Measurements from ENCODE around the gene THRA.

DNA sequence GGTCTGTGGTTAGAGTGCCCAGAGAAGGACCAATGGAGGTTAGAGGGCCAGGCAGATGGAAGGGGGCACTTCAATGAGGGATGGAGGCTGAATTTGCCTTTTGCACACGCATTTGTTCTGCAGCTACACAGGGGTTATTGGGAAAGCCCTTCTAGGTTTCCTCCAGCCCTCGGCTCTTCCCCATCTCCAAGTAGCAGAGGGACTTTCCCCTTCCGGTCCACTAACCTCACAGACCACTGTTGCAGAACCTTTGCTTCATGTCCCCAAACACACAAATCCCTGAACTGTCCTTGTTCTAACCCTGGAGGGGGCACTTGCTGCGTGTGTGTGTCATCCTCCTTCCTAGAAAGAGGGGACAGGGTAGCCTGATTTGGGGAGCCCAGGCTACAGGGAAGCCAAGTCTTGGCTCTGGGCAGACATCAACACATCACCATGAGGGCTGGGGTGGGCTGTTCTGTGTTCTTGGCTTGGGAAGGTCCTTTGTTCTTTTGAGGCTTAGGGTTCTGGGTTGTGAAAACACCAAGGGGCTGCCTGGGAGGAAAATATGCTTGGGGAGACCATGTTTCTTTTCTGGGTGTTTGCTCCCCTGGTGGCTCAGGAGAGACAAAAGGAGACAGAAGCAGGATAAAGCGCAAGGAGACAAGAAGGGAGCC lies 44.9 kb downstream of the THRA start:
- TF ChIP-seq CTCF (IDR thresholded peaks at IDR 0.05; ENCODE audit: low read depth, low read length, poor library complexity, severe bottlenecking), result no peak
- no peak for TF ChIP-seq EZH2phosphoT487 (IDR thresholded peaks at IDR 0.05; ENCODE audit: borderline replicate concordance, low read length)

Data from DOHH2 (cell line).